GM18858 (cell line): Measurements from ENCODE around the gene PCDHA10.

Source experiments
- ATAC-seq: cut with Tn5 transposase; IDR thresholded peaks from one replicate; pipeline ENCODE4 v1.9.1; 2021; ENCODE audit not compliant: unreplicated experiment

The PCDHA10 gene

DNA sequence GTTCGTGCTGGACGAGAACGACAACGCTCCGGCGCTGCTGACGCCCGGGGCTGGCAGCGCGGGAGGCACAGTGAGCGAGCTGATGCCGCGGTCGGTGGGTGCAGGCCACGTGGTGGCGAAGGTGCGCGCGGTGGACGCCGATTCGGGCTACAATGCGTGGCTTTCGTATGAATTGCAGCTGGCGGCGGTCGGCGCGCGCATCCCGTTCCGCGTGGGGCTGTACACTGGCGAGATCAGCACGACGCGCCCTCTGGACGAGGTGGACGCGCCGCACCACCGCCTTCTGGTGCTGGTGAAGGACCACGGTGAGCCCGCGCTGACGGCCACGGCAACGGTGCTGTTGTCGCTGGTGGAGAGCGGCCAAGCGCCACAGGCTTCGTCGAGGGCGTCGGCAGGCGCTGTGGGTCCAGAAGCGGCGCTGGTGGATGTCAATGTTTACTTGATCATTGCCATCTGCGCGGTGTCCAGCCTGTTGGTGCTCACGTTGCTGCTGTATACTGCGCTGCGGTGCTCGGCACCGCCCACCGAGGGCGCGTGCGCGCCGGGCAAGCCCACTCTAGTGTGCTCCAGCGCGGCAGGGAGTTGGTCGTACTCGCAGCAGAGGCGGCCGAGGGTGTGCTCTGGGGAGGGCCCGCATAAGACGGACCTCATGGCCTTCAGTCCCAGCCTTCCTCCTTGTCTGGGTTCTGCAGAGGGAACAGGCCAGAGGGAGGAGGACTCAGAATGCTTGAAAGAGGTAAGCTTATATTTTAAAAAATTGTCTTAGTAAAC is 28.4 kb downstream of the PCDHA10 start:
- no peak for ATAC-seq

DNA sequence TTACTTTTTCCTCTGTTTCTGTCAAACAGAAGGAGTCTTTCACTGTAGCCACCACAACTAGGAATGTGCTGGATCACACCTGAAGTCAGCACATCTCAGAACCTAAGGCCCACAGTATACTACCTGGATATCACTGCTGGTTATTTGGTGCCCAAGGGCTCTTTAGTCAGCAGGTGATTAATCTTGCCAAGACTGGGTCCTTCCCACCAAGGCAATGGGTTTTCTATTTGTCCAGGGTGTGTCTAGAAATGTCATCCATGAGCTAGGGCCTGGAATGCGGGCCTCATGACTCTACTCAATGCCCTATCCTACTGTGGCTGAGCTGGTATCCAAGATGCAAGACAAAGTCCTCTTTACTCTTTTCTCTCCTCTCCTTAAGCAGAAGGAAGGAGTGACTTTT is 60.6 kb downstream of the PCDHA10 start:
- ATAC-seq = no peak
